OCI-LY7 (cell line): Measurements from ENCODE around the gene PGPEP1.

ENCODE experiments used
- EZH2phosphoT487 ChIP-seq: fragments of 200-600 bp; sonication (generic); IDR thresholded peaks from 2 replicates; pipeline ENCODE4 v1.6.1; 2018; ENCODE audit warnings: low read depth, borderline replicate concordance, mild to moderate bottlenecking, mixed run types, antibody characterized with exemption, low read length, moderate library complexity, mixed read lengths
- TF ChIP-seq, protein P1 (sequence below): fragments of 200-600 bp; sonication (generic); conservative IDR thresholded peaks from 2 replicates; pipeline ENCODE4 v1.5.1; 2014; ENCODE audit warnings: mild to moderate bottlenecking, antibody characterized with exemption, low read length, moderate library complexity, mixed read lengths

DNA sequence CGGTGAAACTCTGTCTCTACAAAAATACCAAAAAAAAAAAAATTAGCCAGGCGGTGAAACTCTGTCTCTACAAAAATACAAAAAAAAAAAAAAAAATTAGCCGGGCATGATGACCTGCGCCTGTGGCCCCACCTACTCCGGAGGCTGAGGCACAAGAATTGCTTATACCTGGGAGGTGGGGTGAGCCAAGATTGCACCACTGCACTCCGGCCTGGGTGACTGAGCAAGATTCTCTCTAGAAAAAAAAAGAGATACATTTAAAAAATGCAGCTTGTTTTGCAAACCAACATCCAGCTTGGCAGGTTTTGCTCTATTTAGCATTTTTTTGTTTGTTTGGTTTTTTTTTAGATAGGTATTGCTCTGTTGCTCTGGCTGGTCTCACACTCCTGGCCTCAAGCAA, 6.7 kb upstream of the PGPEP1 start:
- TF ChIP-seq, protein P1, sequence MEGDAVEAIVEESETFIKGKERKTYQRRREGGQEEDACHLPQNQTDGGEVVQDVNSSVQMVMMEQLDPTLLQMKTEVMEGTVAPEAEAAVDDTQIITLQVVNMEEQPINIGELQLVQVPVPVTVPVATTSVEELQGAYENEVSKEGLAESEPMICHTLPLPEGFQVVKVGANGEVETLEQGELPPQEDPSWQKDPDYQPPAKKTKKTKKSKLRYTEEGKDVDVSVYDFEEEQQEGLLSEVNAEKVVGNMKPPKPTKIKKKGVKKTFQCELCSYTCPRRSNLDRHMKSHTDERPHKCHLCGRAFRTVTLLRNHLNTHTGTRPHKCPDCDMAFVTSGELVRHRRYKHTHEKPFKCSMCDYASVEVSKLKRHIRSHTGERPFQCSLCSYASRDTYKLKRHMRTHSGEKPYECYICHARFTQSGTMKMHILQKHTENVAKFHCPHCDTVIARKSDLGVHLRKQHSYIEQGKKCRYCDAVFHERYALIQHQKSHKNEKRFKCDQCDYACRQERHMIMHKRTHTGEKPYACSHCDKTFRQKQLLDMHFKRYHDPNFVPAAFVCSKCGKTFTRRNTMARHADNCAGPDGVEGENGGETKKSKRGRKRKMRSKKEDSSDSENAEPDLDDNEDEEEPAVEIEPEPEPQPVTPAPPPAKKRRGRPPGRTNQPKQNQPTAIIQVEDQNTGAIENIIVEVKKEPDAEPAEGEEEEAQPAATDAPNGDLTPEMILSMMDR, result no peak
- no peak for TF ChIP-seq EZH2phosphoT487
